ENCODE measurements around the gene USP25.

Gene USP25

GRCh38 chr21:15874615-15875014, 144.8 kb downstream of the USP25 start:
- no peak for TF ChIP-seq CTCF (IDR thresholded peaks at IDR 0.05; ENCODE audit: low read depth, low read length)
- H3K4me3 ChIP-seq (ENCODE audit: low read depth, low read length): no peak overlapping the region

GRCh38 chr21:15875286-15875685, 145.5 kb downstream of the USP25 start:
- no peak overlapping the region for H3K4me3 ChIP-seq (ENCODE audit: low read depth, low read length)
- no peak for TF ChIP-seq CTCF (IDR thresholded peaks at IDR 0.05; ENCODE audit: low read depth, low read length)

GRCh38 chr21:15893902-15894301, 164.1 kb downstream of the USP25 start:
- TF ChIP-seq CTCF (IDR thresholded peaks at IDR 0.05; ENCODE audit: low read depth, low read length): no peak
- H3K4me3 ChIP-seq (ENCODE audit: low read depth, low read length): no peak overlapping the region

GRCh38 chr21:15894596-15894995, 164.8 kb downstream of the USP25 start:
- no peak overlapping the region for H3K4me3 ChIP-seq (ENCODE audit: low read depth, low read length)
- no peak for TF ChIP-seq CTCF (IDR thresholded peaks at IDR 0.05; ENCODE audit: low read depth, low read length)

- TF ChIP-seq CTCF (IDR thresholded peaks at IDR 0.05; ENCODE audit: low read depth, low read length): no peak
- H3K4me3 ChIP-seq (ENCODE audit: low read depth, low read length): no peak overlapping the region
Measured at GRCh38 chr21:15895142-15896106, 165.6 kb downstream of the USP25 start.

GRCh38 chr21:15896501-15896900, 166.7 kb downstream of the USP25 start:
- no peak for TF ChIP-seq CTCF (IDR thresholded peaks at IDR 0.05; ENCODE audit: low read depth, low read length)
- no peak overlapping the region for H3K4me3 ChIP-seq (ENCODE audit: low read depth, low read length)

- no peak overlapping the region for H3K4me3 ChIP-seq (ENCODE audit: low read depth, low read length)
- no peak for TF ChIP-seq CTCF (IDR thresholded peaks at IDR 0.05; ENCODE audit: low read depth, low read length)
Measured at GRCh38 chr21:15904389-15904788, 174.6 kb downstream of the USP25 start.

Measured in WI38 (cell line).